HCT116 (cell line): ENCODE measurements around the gene CDKAL1. TPM values are rescaled to one million over a fixed set of nuclear protein-coding genes. Genes with fewer than 3 reads are reported as not detected.

Experiments used
- ATAC-seq: fragments of 200-7000 bp; cut with Tn5 transposase; 2 replicates; pipeline ENCODE4 v1.9.1; 2020; ENCODE audit warnings: mild to moderate bottlenecking, moderate library complexity
- BruUV-seq: library from RNA; stranded (reverse); fragments of 400-500 nt; replicated peaks from 2 replicates; lab custom pipeline; 2021; lab: Mats Ljungman, UMichigan
- CTCF ChIA-PET: fragments of 300-600 bp; sonication (Branson Sonifier 250); formaldehyde crosslinking; loops from one replicate; lab custom pipeline; 2021; ENCODE audit warnings: antibody characterized with exemption; lab: Charles Lee
- POLR2A ChIA-PET: fragments of 300-600, 350-600 bp; sonication (Branson Sonifier 250); formaldehyde crosslinking; loops from one replicate; lab custom pipeline; 2021; ENCODE audit warnings: antibody characterized with exemption; lab: Charles Lee
- RAD21 ChIA-PET, 2 experiments: fragments of 300-600 bp; sonication (Branson Sonifier 250); formaldehyde crosslinking; loops; one replicate each; lab custom pipeline; 2023; ENCODE audit warnings: low total read pairs in 2 of 2; ENCODE audit not compliant: uncharacterized antibody in 2 of 2, unreplicated experiment in 2 of 2, low non-redundant PET in 1 of 2; lab: Charles Lee
- DNase-seq: peaks from one replicate; pipeline ENCODE4 v3.0.0-alpha.2; 2010; ENCODE audit warnings: low read depth, low spot score
- H2AFZ ChIP-seq: fragments of 200-600 bp; shearing (Covaris generic), sonication (generic); 2 replicates; pipeline ENCODE4 v1.6.1; 2017; ENCODE audit warnings: low read depth, mixed run types, mixed read lengths, antibody characterized with exemption, low read length; ENCODE audit not compliant: poor library complexity, severe bottlenecking
- H3K27ac ChIP-seq: 2 replicates; pipeline ENCODE4 v1.5.1; 2012; ENCODE audit warnings: low read depth, low read length
- H3K27me3 ChIP-seq: fragments of 200-600 bp; sonication (generic); 2 replicates; pipeline ENCODE4 v1.6.1; 2016; ENCODE audit warnings: mixed run types, low read length, mixed read lengths; ENCODE audit not compliant: insufficient read depth
- H3K36me3 ChIP-seq, 2 experiments: fragments of 200-500 bp in 1 of 2; fragments of 200-600 bp in 1 of 2; sonication (Bioruptor generic) in 1 of 2; sonication (generic) in 1 of 2; 2 replicates each; pipeline versions ENCODE4 v1.5.1 to v1.6.1; 2014 to 2016; ENCODE audit warnings: low read length in 2 of 2, inconsistent platforms in 1 of 2, mixed read lengths in 1 of 2, mixed run types in 1 of 2; ENCODE audit not compliant: insufficient read depth in 2 of 2, control insufficient read depth in 1 of 2
- H3K4me1 ChIP-seq, 2 experiments: fragments of 200-600 bp in 1 of 2; sonication (generic) in 1 of 2; 2 replicates each; pipeline versions ENCODE4 v1.5.1 to v1.6.1; 2012 to 2017; ENCODE audit warnings: low read length in 2 of 2, inconsistent platforms in 1 of 2, mild to moderate bottlenecking in 1 of 2, mixed read lengths in 1 of 2, mixed run types in 1 of 2, moderate library complexity in 1 of 2; ENCODE audit not compliant: insufficient read depth in 2 of 2, control insufficient read depth in 1 of 2
- H3K4me2 ChIP-seq: fragments of 200-600 bp; sonication (generic); 2 replicates; pipeline ENCODE4 v1.6.1; 2017; ENCODE audit warnings: mixed run types, low read length, mixed read lengths
- H3K4me3 ChIP-seq, 2 experiments: fragments of 200-600 bp in 1 of 2; sonication (generic) in 1 of 2; replicated peaks in 1 of 2; 2 replicates each; pipeline ENCODE4 v1.5.1; 2011 to 2016; ENCODE audit warnings: low read length in 2 of 2, control low read depth in 1 of 2, low read depth in 1 of 2, mild to moderate bottlenecking in 1 of 2, mixed read lengths in 1 of 2, mixed run types in 1 of 2
- H3K79me2 ChIP-seq: fragments of 200-600 bp; sonication (generic); 2 replicates; pipeline ENCODE4 v1.6.1; 2017; ENCODE audit warnings: mild to moderate bottlenecking, mixed run types, low read length, moderate library complexity, mixed read lengths; ENCODE audit not compliant: insufficient read depth
- H3K9ac ChIP-seq: fragments of 200-600 bp; sonication (generic); 2 replicates; pipeline ENCODE4 v1.6.1; 2016; ENCODE audit warnings: low read length, mixed read lengths
- H3K9me2 ChIP-seq: fragments of 200-600 bp; sonication (generic), shearing (Covaris generic); 2 replicates; pipeline ENCODE4 v1.6.1; 2017; ENCODE audit warnings: mixed run types, mild to moderate bottlenecking, moderate library complexity; ENCODE audit not compliant: insufficient read depth
- H3K9me3 ChIP-seq, 2 experiments: fragments of 200-500 bp in 1 of 2; fragments of 200-600 bp in 1 of 2; sonication (Bioruptor generic) in 1 of 2; sonication (generic) in 1 of 2; 2 replicates each; pipeline ENCODE4 v1.6.1; 2014 to 2017; ENCODE audit warnings: low read length in 2 of 2, mixed read lengths in 2 of 2, inconsistent platforms in 1 of 2, low read depth in 1 of 2, mild to moderate bottlenecking in 1 of 2, mixed run types in 1 of 2, moderate library complexity in 1 of 2; ENCODE audit not compliant: control insufficient read depth in 1 of 2, insufficient read depth in 1 of 2
- H4K20me1 ChIP-seq: fragments of 200-600 bp; sonication (generic), shearing (Covaris generic); 2 replicates; pipeline ENCODE4 v1.6.1; 2017; ENCODE audit warnings: mixed run types, mild to moderate bottlenecking, moderate library complexity; ENCODE audit not compliant: insufficient read depth
- EZH2 ChIP-seq: fragments of 200-600 bp; sonication (generic); IDR thresholded peaks from 2 replicates; pipeline ENCODE4 v1.6.1; 2017; ENCODE audit warnings: antibody characterized with exemption, mixed run types
- FOSL1 ChIP-seq: IDR thresholded peaks from 2 replicates; pipeline ENCODE4 v1.6.1; 2012; ENCODE audit warnings: low read depth
- MAX ChIP-seq: IDR thresholded peaks from 2 replicates; pipeline ENCODE4 v1.6.1; 2012
- POLR2A ChIP-seq: IDR thresholded peaks from 2 replicates; pipeline ENCODE4 v1.7.0; 2011; ENCODE audit warnings: borderline replicate concordance; ENCODE audit not compliant: insufficient read depth, insufficient read length; ENCODE audit errors: extremely low read depth
- POLR2AphosphoS5 ChIP-seq: IDR thresholded peaks from 2 replicates; pipeline ENCODE4 v1.6.1; 2011; ENCODE audit warnings: mild to moderate bottlenecking, low read depth, low read length, moderate library complexity
- RAD21 ChIP-seq: IDR thresholded peaks from 2 replicates; pipeline ENCODE4 v1.6.1; 2012; ENCODE audit warnings: low read depth, mild to moderate bottlenecking
- SIN3A ChIP-seq: IDR thresholded peaks from 2 replicates; pipeline ENCODE4 v1.6.1; 2012; ENCODE audit warnings: low read depth
- YY1 ChIP-seq: IDR thresholded peaks from 2 replicates; pipeline ENCODE4 v1.6.1; 2011; ENCODE audit warnings: low read length, low read depth, moderate library complexity, mild to moderate bottlenecking; ENCODE audit not compliant: insufficient replicate concordance; ENCODE audit errors: extremely low read depth
- ZFX ChIP-seq: fragments of 450-650 bp; IDR thresholded peaks from 2 replicates; pipeline ENCODE4 v1.6.1; 2017
- ZNF274 ChIP-seq: fragments of 200-500 bp; sonication (Bioruptor generic); IDR thresholded peaks from 2 replicates; pipeline ENCODE4 v1.6.1; 2014; ENCODE audit warnings: mild to moderate bottlenecking, low read depth, low read length, inconsistent platforms
- intact Hi-C: fragments of 100-400 bp; cut with micrococcal nuclease; formaldehyde crosslinking; loops from 2 replicates; pipeline ENCODE4 v1.10.0; 2022
- total RNA-seq: library from RNA; stranded (reverse); gene quantifications from one replicate; pipeline ENCODE4 v1.2.1, GENCODE V29; 2021; ENCODE audit not compliant: unreplicated experiment
- TF ChIP-seq, protein P1 (sequence below): IDR thresholded peaks from 2 replicates; pipeline ENCODE4 v1.6.1; 2012
- TF ChIP-seq, protein P2 (sequence below): IDR thresholded peaks from 2 replicates; pipeline ENCODE4 v1.6.1; 2012; ENCODE audit warnings: low read depth

CDKAL1 gene
- total RNA-seq, 1 experiment from 2014 or later, result 14.9 TPM

- no peaks in the 10 kb centered on the region for H3K27me3 ChIP-seq
- no TSS peak for BruUV-seq
- H4K20me1 ChIP-seq, result no peaks in the 10 kb centered on the region
- ChIA-PET RAD21 (no interaction called here), POLR2A (no interaction called here), CTCF (no interaction called here)
- H3K9ac ChIP-seq, result no peak overlapping the region
- peaks cover 9 to 19% of the 10 kb centered on the region in 2 experiments; a peak in 3 of 4 replicates for H3K4me1 ChIP-seq
- TF ChIP-seq EZH2, result no peak
- no peak for TF ChIP-seq POLR2A
- no peak for TF ChIP-seq RAD21
- no peak for TF ChIP-seq ZFX
- TF ChIP-seq MAX, result no peak
- TF ChIP-seq YY1, result no peak
- TF ChIP-seq, protein P1, sequence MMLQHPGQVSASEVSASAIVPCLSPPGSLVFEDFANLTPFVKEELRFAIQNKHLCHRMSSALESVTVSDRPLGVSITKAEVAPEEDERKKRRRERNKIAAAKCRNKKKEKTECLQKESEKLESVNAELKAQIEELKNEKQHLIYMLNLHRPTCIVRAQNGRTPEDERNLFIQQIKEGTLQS, result no peak
- TF ChIP-seq, protein P2, sequence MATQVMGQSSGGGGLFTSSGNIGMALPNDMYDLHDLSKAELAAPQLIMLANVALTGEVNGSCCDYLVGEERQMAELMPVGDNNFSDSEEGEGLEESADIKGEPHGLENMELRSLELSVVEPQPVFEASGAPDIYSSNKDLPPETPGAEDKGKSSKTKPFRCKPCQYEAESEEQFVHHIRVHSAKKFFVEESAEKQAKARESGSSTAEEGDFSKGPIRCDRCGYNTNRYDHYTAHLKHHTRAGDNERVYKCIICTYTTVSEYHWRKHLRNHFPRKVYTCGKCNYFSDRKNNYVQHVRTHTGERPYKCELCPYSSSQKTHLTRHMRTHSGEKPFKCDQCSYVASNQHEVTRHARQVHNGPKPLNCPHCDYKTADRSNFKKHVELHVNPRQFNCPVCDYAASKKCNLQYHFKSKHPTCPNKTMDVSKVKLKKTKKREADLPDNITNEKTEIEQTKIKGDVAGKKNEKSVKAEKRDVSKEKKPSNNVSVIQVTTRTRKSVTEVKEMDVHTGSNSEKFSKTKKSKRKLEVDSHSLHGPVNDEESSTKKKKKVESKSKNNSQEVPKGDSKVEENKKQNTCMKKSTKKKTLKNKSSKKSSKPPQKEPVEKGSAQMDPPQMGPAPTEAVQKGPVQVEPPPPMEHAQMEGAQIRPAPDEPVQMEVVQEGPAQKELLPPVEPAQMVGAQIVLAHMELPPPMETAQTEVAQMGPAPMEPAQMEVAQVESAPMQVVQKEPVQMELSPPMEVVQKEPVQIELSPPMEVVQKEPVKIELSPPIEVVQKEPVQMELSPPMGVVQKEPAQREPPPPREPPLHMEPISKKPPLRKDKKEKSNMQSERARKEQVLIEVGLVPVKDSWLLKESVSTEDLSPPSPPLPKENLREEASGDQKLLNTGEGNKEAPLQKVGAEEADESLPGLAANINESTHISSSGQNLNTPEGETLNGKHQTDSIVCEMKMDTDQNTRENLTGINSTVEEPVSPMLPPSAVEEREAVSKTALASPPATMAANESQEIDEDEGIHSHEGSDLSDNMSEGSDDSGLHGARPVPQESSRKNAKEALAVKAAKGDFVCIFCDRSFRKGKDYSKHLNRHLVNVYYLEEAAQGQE, result no peak
- no peak for TF ChIP-seq SIN3A
- no peak for TF ChIP-seq POLR2AphosphoS5
- TF ChIP-seq FOSL1, result no peak
- no peak for TF ChIP-seq ZNF274
- no peak for DNase-seq
- peak overlapping the region; percentile 42; the same call in 1 of the 2 replicates for H3K27ac ChIP-seq
- no peaks in the 10 kb centered on the region for H3K36me3 ChIP-seq
- no peak for ATAC-seq
- no peak overlapping the region for H3K4me2 ChIP-seq
- H3K79me2 ChIP-seq, result no peaks in the 10 kb centered on the region
- no peaks in the 10 kb centered on the region for H3K9me2 ChIP-seq
- no peak overlapping the region for H3K4me3 ChIP-seq
- no peaks in the 10 kb centered on the region for H3K9me3 ChIP-seq
- intact Hi-C loops, result no loop called here
- no peak overlapping the region for H2AFZ ChIP-seq
These were observed 694.2 kb downstream of the CDKAL1 start for GRCh38 chr6:21228411-21228810.
